Measurements from ENCODE around the gene KIAA1549. TPM values are rescaled to one million over a fixed set of nuclear protein-coding genes. Genes with fewer than 3 reads are reported as not detected.

The KIAA1549 gene
- total and polyA plus RNA-seq, 3 experiments from 2014 or later = 1.1 to 1.2 TPM; not detected in 1

DNA sequence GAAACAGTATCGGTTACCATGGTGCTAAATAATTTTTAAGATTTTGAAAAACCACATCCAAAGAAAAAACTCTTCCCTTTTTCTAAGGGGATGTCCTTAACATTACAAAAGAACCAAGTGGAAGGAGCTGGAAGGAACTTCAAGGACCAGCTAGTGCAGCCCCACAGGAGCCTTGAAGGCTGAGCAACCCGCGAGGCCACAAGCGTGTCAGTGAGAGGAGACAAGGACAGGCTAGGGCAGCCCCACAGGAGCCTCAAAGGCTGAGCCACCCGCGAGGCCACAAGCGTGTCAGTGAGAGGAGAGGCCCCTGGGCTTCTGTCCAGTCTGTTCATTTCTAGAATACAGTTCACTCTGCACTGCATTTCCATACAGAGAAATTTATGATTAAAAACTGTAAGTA, 103.1 kb downstream of the KIAA1549 start:
- Histone ChIP-seq H3K27ac (ENCODE audit: low read depth, low read length) (no peak overlapping the region), H3K36me3 (ENCODE audit: insufficient read depth, low read length) (no peaks in the 10 kb centered on the region), H3K4me3 (ENCODE audit: low read length) (no peak overlapping the region), H3K27me3 (ENCODE audit: insufficient read depth, low read length, poor library complexity, severe bottlenecking) (no peaks in the 10 kb centered on the region), H3K9me3 (ENCODE audit: low read length) (no peaks in the 10 kb centered on the region), H3K4me1 (ENCODE audit: insufficient read depth, low read length) (peaks cover 11% of the 10 kb centered on the region)
- no peaks in the 10 kb centered on the region for H3K36me3 Mint-ChIP-seq
- H3K27me3 Mint-ChIP-seq = peaks cover 0 to 2% of the 10 kb centered on the region in 2 donors
- peaks cover 10 to 35% (median 30%) of the 10 kb centered on the region in 3 donors for H3K4me1 Mint-ChIP-seq
- H3K9me3 Mint-ChIP-seq = no peaks in the 10 kb centered on the region
- peak overlapping the region in 1 of 8 donors; percentile 38 for H3K27ac Mint-ChIP-seq
- POLR2A ChIA-PET = no interaction called here
- no peak overlapping the region for H3K4me3 Mint-ChIP-seq
- CTCF ChIA-PET = interaction anchor here (2.1 to 4.0 kb wide), 2 partner anchors 9 to 197 kb away, joined by 4 to 25 read pairs; no protein-coding TSS in a partner anchor
- no peak for DNase-seq

DNA sequence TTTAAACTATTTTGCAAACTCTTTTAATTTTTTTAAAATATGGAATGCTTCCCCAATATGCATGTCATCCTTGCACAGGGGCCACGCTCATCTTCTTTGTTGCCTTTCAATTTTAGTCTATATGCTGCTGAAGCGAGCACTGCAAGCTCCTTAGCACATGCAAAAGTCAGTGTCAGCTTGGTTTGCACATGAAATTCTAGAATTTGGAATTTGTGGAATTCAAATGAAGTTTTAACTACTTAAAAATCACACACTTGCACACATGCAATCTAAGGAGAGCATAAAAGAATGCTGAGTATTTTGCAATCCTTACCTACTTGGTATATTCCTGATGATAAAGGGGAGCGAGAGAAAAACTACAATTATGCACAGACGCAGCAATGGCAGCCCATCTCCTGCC, 104.9 kb downstream of the KIAA1549 start:
- H3K9me3 Mint-ChIP-seq = no peaks in the 10 kb centered on the region
- Histone ChIP-seq H3K9me3 (ENCODE audit: low read length) (no peaks in the 10 kb centered on the region), H3K36me3 (ENCODE audit: insufficient read depth, low read length) (no peaks in the 10 kb centered on the region), H3K27ac (ENCODE audit: low read depth, low read length) (no peak overlapping the region), H3K4me1 (ENCODE audit: insufficient read depth, low read length) (peaks cover 11% of the 10 kb centered on the region), H3K27me3 (ENCODE audit: insufficient read depth, low read length, poor library complexity, severe bottlenecking) (no peaks in the 10 kb centered on the region), H3K4me3 (ENCODE audit: low read length) (no peak overlapping the region)
- H3K4me3 Mint-ChIP-seq = no peak overlapping the region
- H3K4me1 Mint-ChIP-seq = peaks cover 10 to 24% (median 21%) of the 10 kb centered on the region in 3 donors
- H3K27ac Mint-ChIP-seq = peak overlapping the region in 4 of 8 donors; percentile 23 to 85 (median 66)
- ChIA-PET POLR2A (interaction anchor here (1.2 kb wide), 1 partner anchor 10 kb away, joined by 3 read pairs; no protein-coding TSS in a partner anchor), CTCF (interaction anchor here (4.0 kb wide), 1 partner anchor 11 kb away, joined by 25 read pairs; no protein-coding TSS in a partner anchor)
- DNase-seq = no peak
- no peaks in the 10 kb centered on the region for H3K36me3 Mint-ChIP-seq
- H3K27me3 Mint-ChIP-seq = no peaks in the 10 kb centered on the region

DNA sequence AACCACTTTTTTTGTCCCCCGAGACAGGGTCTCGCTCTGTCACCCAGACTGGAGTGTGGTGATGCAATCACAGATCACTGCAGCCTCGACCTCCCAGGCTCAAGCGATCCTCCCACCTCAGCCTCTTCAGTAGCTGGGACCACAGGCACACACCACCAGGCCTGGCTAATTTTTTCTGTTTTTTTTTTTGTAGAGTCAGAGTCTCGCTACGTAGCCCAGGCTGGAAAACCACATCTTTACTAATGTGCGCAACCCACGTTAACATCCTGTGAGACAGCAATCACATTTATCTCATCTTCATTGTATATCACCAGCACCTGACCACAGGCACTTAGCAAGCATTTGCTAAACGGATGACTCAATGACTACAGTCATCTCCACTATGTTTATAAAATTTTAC, 105.4 kb downstream of the KIAA1549 start:
- Histone ChIP-seq H3K27me3 (ENCODE audit: insufficient read depth, low read length, poor library complexity, severe bottlenecking) (no peaks in the 10 kb centered on the region), H3K4me1 (ENCODE audit: insufficient read depth, low read length) (peaks cover 11% of the 10 kb centered on the region), H3K9me3 (ENCODE audit: low read length) (no peaks in the 10 kb centered on the region), H3K27ac (ENCODE audit: low read depth, low read length) (no peak overlapping the region), H3K36me3 (ENCODE audit: insufficient read depth, low read length) (no peaks in the 10 kb centered on the region), H3K4me3 (ENCODE audit: low read length) (no peak overlapping the region)
- Mint-ChIP-seq H3K27ac (peak overlapping the region; percentile 31 to 87 (median 77)), H3K9me3 (no peaks in the 10 kb centered on the region), H3K4me3 (peak overlapping the region in 4 of 7 donors; percentile 5 to 43 (median 30)), H3K36me3 (no peaks in the 10 kb centered on the region), H3K27me3 (no peaks in the 10 kb centered on the region), H3K4me1 (peaks cover 10 to 24% (median 21%) of the 10 kb centered on the region in 3 donors)
- ChIA-PET POLR2A (interaction anchor here (0.6 to 1.2 kb wide), 3 partner anchors 11 to 172 kb away, joined by 3 read pairs; no protein-coding TSS in a partner anchor), CTCF (interaction anchor here (4.0 kb wide), 1 partner anchor 11 kb away, joined by 25 read pairs; no protein-coding TSS in a partner anchor)
- peak; percentile 27 to 83 (median 74) for DNase-seq

DNA sequence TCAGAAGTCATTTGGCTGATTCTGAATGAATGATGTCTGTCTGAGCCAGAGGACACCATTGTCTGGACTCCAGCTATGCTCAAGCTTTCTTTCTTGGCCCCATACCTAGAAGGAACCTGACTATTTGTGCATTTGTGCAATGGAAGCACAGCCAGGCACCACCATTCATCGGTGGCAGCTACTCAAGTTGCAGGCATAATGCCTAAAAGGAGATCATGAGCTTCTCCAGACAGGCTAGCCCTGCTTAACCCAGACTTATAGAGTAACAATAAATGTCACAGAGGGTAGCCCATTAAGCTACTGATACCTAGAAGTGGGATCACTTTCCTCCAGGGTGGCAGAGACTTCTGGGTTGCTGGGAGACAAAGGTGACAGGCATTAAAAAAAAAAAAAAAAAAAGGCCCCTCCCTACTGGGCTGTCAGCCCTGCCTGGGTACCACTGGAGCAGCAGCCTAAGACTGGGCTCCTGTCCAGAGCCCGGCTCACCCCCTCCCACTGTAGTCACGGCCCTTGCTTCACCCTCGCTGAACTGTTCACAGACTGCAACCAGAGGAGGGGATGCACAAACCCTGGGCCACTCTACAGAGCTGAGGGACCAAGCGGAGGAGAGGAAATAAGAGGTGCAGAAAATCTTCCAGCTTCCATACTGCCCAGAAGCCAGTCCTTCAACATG, 107.8 kb downstream of the KIAA1549 start:
- no peak for DNase-seq
- no peaks in the 10 kb centered on the region for H3K36me3 ChIP-seq (ENCODE audit: insufficient read depth, low read length)
- no peak overlapping the region for H3K4me3 ChIP-seq (ENCODE audit: low read length)
- no peaks in the 10 kb centered on the region for H3K36me3 Mint-ChIP-seq
- peaks cover 10 to 24% (median 21%) of the 10 kb centered on the region in 3 donors for H3K4me1 Mint-ChIP-seq
- H3K27ac ChIP-seq (ENCODE audit: low read depth, low read length) = no peak overlapping the region
- H3K27me3 ChIP-seq (ENCODE audit: insufficient read depth, low read length, poor library complexity, severe bottlenecking) = no peaks in the 10 kb centered on the region
- CTCF ChIA-PET = interaction anchor here (0.9 to 1.1 kb wide), 2 partner anchors 13 to 15 kb away, joined by 3 read pairs; no protein-coding TSS in a partner anchor
- no peak overlapping the region for H3K4me3 Mint-ChIP-seq
- H3K9me3 ChIP-seq (ENCODE audit: low read length) = no peaks in the 10 kb centered on the region
- H3K27me3 Mint-ChIP-seq = peaks cover 4 to 5% of the 10 kb centered on the region in 2 donors
- peaks cover 11% of the 10 kb centered on the region for H3K4me1 ChIP-seq (ENCODE audit: insufficient read depth, low read length)
- H3K27ac Mint-ChIP-seq = peak overlapping the region in 1 of 8 donors; percentile 11
- POLR2A ChIA-PET = no interaction called here
- no peaks in the 10 kb centered on the region for H3K9me3 Mint-ChIP-seq

DNA sequence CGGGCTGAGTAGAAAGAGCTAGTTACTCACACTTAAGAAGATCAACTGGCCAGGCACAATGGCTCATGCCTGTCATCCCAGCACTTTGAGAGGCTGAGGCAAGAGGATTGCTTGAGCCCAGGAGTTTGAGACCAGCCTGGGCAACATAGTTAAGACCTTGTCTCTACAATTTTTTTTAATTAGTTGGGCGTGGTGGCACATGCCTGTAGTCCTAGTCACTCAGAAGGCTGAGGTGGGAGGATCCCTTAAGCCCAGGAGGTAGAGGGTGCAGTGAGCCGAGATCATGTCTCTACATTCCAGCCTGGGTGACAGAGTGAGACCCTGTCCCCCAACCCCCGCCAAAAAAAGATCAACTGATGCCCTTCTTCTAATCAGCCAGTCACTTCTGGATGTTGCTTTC, 108.6 kb downstream of the KIAA1549 start:
- H3K9me3 Mint-ChIP-seq = no peaks in the 10 kb centered on the region
- peaks cover 4 to 5% of the 10 kb centered on the region in 2 donors for H3K27me3 Mint-ChIP-seq
- no peak for DNase-seq
- H3K4me1 ChIP-seq (ENCODE audit: insufficient read depth, low read length) = peaks cover 11% of the 10 kb centered on the region
- no peaks in the 10 kb centered on the region for H3K36me3 Mint-ChIP-seq
- H3K27ac Mint-ChIP-seq = peak overlapping the region in 1 of 8 donors; percentile 11
- no peaks in the 10 kb centered on the region for H3K36me3 ChIP-seq (ENCODE audit: insufficient read depth, low read length)
- H3K27ac ChIP-seq (ENCODE audit: low read depth, low read length) = no peak overlapping the region
- no peak overlapping the region for H3K4me3 Mint-ChIP-seq
- ChIA-PET POLR2A (no interaction called here), CTCF (interaction anchor here (0.7 kb wide), 1 partner anchor 54 kb away, joined by 3 read pairs; no protein-coding TSS in a partner anchor)
- H3K27me3 ChIP-seq (ENCODE audit: insufficient read depth, low read length, poor library complexity, severe bottlenecking) = no peaks in the 10 kb centered on the region
- H3K9me3 ChIP-seq (ENCODE audit: low read length) = no peaks in the 10 kb centered on the region
- no peak overlapping the region for H3K4me3 ChIP-seq (ENCODE audit: low read length)
- peaks cover 10 to 24% (median 21%) of the 10 kb centered on the region in 3 donors for H3K4me1 Mint-ChIP-seq

DNA sequence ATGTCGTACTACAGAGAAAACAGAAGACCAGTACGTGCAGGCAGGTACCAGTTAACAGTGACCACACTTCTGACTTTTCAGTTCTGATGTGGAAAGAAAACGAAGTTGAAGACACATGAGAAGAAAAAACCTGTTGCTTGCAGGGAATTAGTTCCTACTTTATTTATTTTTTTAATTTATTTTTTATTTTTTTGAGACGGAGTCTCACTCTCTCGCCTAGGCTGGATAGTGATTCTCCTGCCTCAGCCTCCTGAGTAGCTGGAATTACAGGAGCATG, 109.4 kb downstream of the KIAA1549 start:
- Histone ChIP-seq H3K4me3 (ENCODE audit: low read length) (no peak overlapping the region), H3K27ac (ENCODE audit: low read depth, low read length) (no peak overlapping the region), H3K4me1 (ENCODE audit: insufficient read depth, low read length) (peaks cover 11% of the 10 kb centered on the region), H3K36me3 (ENCODE audit: insufficient read depth, low read length) (no peaks in the 10 kb centered on the region), H3K9me3 (ENCODE audit: low read length) (no peaks in the 10 kb centered on the region), H3K27me3 (ENCODE audit: insufficient read depth, low read length, poor library complexity, severe bottlenecking) (no peaks in the 10 kb centered on the region)
- Mint-ChIP-seq H3K27ac (peak overlapping the region in 1 of 8 donors; percentile 77), H3K9me3 (no peaks in the 10 kb centered on the region), H3K4me3 (no peak overlapping the region), H3K36me3 (no peaks in the 10 kb centered on the region), H3K27me3 (peaks cover 4 to 5% of the 10 kb centered on the region in 2 donors), H3K4me1 (peaks cover 10 to 24% (median 21%) of the 10 kb centered on the region in 3 donors)
- DNase-seq = no peak
- POLR2A ChIA-PET = no interaction called here
- CTCF ChIA-PET = no interaction called here

DNA sequence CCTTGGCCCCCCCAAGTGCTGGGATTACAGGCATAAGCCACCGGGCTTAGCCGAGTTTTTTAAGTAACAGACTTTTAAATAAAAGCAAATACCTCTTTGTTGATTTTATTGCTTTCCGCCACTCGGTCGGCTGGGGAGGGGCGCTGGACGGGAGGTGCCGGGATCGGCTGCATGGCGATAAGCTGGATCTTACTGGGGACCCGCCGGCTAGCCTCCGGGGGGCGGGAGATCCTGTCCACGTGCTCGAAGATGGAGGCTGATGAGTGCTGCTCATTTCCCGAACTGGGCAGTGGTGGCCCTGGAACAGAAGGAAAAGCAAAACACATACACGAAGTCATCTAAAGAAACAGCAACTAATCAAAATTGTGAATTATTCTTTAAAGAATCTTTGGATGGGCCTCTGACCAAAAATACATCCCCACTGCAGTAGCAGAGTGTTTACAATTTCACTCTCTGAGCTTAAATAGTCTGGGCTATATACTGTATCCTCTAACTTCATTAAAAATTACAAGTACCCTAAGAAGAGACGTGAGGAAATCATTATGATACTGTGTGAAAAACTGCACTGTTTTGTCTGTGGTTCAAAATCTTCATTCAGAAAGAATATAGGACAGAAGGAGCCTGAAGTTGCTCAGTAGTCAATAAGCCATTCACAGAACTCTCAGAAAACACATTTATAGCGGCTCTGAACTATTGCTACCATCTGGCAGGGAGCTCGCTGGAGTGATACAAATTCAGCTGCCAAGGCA, 110.0 kb downstream of the KIAA1549 start:
- H3K27ac ChIP-seq (ENCODE audit: low read depth, low read length) = no peak overlapping the region
- H3K36me3 Mint-ChIP-seq = no peaks in the 10 kb centered on the region
- H3K9me3 Mint-ChIP-seq = no peaks in the 10 kb centered on the region
- POLR2A ChIA-PET = no interaction called here
- no peak overlapping the region for H3K4me3 ChIP-seq (ENCODE audit: low read length)
- peak overlapping the region in 2 of 8 donors; percentile 43 to 77 for H3K27ac Mint-ChIP-seq
- H3K27me3 ChIP-seq (ENCODE audit: insufficient read depth, low read length, poor library complexity, severe bottlenecking) = no peaks in the 10 kb centered on the region
- CTCF ChIA-PET = interaction anchor here (1.7 kb wide), 1 partner anchor 15 kb away, joined by 5 read pairs; no protein-coding TSS in a partner anchor
- no peaks in the 10 kb centered on the region for H3K36me3 ChIP-seq (ENCODE audit: insufficient read depth, low read length)
- no peak for DNase-seq
- H3K4me1 ChIP-seq (ENCODE audit: insufficient read depth, low read length) = peaks cover 8% of the 10 kb centered on the region
- H3K9me3 ChIP-seq (ENCODE audit: low read length) = no peaks in the 10 kb centered on the region
- peaks cover 4 to 5% of the 10 kb centered on the region in 2 donors for H3K27me3 Mint-ChIP-seq
- H3K4me3 Mint-ChIP-seq = no peak overlapping the region
- H3K4me1 Mint-ChIP-seq = peaks cover 6 to 19% (median 16%) of the 10 kb centered on the region in 3 donors

DNA sequence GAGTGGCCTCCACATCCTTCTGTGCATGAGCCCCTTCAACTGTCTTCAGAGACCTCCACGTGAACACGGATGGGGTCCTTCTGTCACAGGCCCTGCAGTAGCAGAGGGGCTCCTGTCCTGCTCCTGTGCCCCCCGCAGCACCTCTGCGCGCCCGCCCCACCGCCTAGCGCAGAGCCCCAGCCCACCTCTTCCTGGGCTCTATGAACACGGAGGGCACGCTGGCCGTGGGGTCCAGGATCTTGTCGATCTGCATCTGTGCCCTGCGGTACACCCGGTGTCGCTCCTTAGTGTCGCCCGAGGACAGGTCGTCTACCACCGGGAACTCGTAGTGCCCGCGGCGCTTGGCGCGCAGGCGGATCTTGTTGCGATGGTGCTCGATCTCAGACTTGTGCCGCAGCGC, 111.8 kb downstream of the KIAA1549 start:
- Mint-ChIP-seq H3K27me3 (peaks cover 4 to 5% of the 10 kb centered on the region in 2 donors), H3K4me3 (no peak overlapping the region), H3K36me3 (no peaks in the 10 kb centered on the region), H3K4me1 (peaks cover 0 to 17% (median 3%) of the 10 kb centered on the region in 3 donors), H3K27ac (peak overlapping the region in 2 of 8 donors; percentile 47 to 66), H3K9me3 (no peaks in the 10 kb centered on the region)
- ChIA-PET CTCF (interaction anchor here (1.7 kb wide), 1 partner anchor 17 kb away, joined by 5 read pairs; no protein-coding TSS in a partner anchor), POLR2A (no interaction called here)
- Histone ChIP-seq H3K27ac (ENCODE audit: low read depth, low read length) (no peak overlapping the region), H3K4me3 (ENCODE audit: low read length) (no peak overlapping the region), H3K27me3 (ENCODE audit: insufficient read depth, low read length, poor library complexity, severe bottlenecking) (no peaks in the 10 kb centered on the region), H3K36me3 (ENCODE audit: insufficient read depth, low read length) (no peaks in the 10 kb centered on the region), H3K9me3 (ENCODE audit: low read length) (no peaks in the 10 kb centered on the region), H3K4me1 (ENCODE audit: insufficient read depth, low read length) (no peaks in the 10 kb centered on the region)
- no peak for DNase-seq

All from CD8-positive, alpha-beta memory T cell (primary cell).